Activated CD4-positive, alpha-beta T cell treated with anti-CD3 and anti-CD28 coated beads for 36 hours (primary cell): ENCODE results near the gene RFESD. TPM values are rescaled to one million over a fixed set of nuclear protein-coding genes. Genes with fewer than 3 reads are reported as not detected.
"Not testable (repeated sequence)": the region's sequence is repeated elsewhere in the genome, so short reads cannot be mapped to it uniquely, and the experiment has no call there.

ENCODE experiments used
- ATAC-seq: fragments of 200-7000 bp; cut with Tn5 transposase; one replicate; pipeline ENCODE4 v1.10.0; 2021; ENCODE audit warnings: mild to moderate bottlenecking, moderate library complexity
- CTCF ChIA-PET: fragments of 350-600 bp; sonication (Branson Sonifier 250); formaldehyde crosslinking; loops from one replicate; lab custom pipeline; 2021; ENCODE audit warnings: antibody characterized with exemption; lab: Charles Lee
- POLR2A ChIA-PET: fragments of 350-600 bp; sonication (Branson Sonifier 250); formaldehyde crosslinking; loops from one replicate; lab custom pipeline; 2021; ENCODE audit warnings: antibody characterized with exemption, inconsistent platforms; lab: Charles Lee
- DNase-seq: peaks from one replicate; pipeline ENCODE4 v3.0.0-alpha.2; 2020
- H3K27ac Mint-ChIP-seq: one replicate; pipeline ENCODE4 v1.8.0; 2021; ENCODE audit warnings: mixed read lengths
- H3K27me3 Mint-ChIP-seq: one replicate; pipeline ENCODE4 v1.8.0; 2021; ENCODE audit warnings: mixed read lengths
- H3K36me3 Mint-ChIP-seq: one replicate; pipeline ENCODE4 v1.8.0; 2021; ENCODE audit warnings: low read depth, mixed read lengths
- H3K4me1 Mint-ChIP-seq: one replicate; pipeline ENCODE4 v1.8.0; 2021; ENCODE audit warnings: mixed read lengths
- H3K4me3 Mint-ChIP-seq: one replicate; pipeline ENCODE4 v1.8.0; 2021; ENCODE audit warnings: mild to moderate bottlenecking, moderate library complexity, mixed read lengths
- H3K9me3 Mint-ChIP-seq: one replicate; pipeline ENCODE4 v1.8.0; 2021; ENCODE audit warnings: low read depth, mixed read lengths
- intact Hi-C, 2 experiments: fragments of 100-400 bp; cut with DNase I in 1 of 2; cut with micrococcal nuclease in 1 of 2; formaldehyde crosslinking; loops; one replicate each; pipeline versions ENCODE4 v1.14.2 to v1.15.1; 2022 to 2024; cut with DNase I, micrococcal nuclease
- total RNA-seq, 2 experiments: library from RNA; stranded (reverse); gene quantifications; one replicate each; pipeline ENCODE4 v1.2.3, GENCODE V29; 2021

Gene RFESD
- total RNA-seq, 2 experiments from 2014 or later: 4.1 to 9.2 TPM

GRCh38 chr5:95628933-95629332 lies 17.6 kb upstream of the RFESD start:
- H3K27ac Mint-ChIP-seq: no peak overlapping the region

DNA sequence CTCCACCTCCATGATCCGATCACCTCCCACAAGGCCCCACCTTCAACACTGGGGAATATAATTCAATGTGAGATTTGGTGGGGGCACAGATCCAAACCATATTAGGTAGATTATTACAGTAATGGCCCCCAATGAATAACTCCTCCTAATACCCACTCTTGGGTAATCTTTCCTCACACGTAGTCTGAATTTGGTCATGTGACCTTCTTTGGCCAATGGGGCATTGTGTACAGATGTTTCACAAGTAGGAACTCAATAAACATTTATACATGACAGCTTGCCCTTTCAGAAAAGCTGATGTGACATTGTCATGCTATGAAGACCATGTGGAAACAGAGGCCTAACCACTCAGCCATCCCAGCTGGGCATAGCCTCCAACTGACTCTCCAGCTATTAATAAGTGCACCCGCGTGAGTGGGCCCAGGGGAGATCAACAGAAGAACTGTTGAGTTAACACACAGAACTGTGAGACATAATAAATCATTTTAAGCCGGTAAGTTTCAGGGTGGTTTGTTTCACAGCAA lies 16.1 kb upstream of the RFESD start:
- Mint-ChIP-seq H3K4me3 (no peak overlapping the region), H3K27ac (peak overlapping the region; percentile 73), H3K36me3 (peaks cover 7% of the 10 kb centered on the region), H3K27me3 (peaks cover 1% of the 10 kb centered on the region), H3K4me1 (peaks cover 22% of the 10 kb centered on the region), H3K9me3 (peaks cover 4% of the 10 kb centered on the region)
- ATAC-seq (no peak), DNase-seq (no peak)
- POLR2A ChIA-PET: no interaction called here
- intact Hi-C loops: loop anchor here in 1 of 2 experiments (5.0 kb wide), 1 partner anchor 332 kb away; the partner anchor contains the start of gene ELL2
- CTCF ChIA-PET: interaction anchor here (0.8 to 2.6 kb wide), 5 partner anchors 8 to 202 kb away, joined by 3 to 39 read pairs (median 6); partner anchors contain the start of gene RFESD

More at GRCh38 chr5:95628933-95629332, 17.6 kb upstream of the RFESD start:
- CTCF ChIA-PET: interaction anchor here (0.6 kb wide), 1 partner anchor 8 kb away, joined by 3 read pairs; no protein-coding TSS in a partner anchor
- DNase-seq (no peak), ATAC-seq (no peak)
- Mint-ChIP-seq H3K4me1 (peaks cover 22% of the 10 kb centered on the region), H3K9me3 (peaks cover 4% of the 10 kb centered on the region), H3K4me3 (no peak overlapping the region), H3K27me3 (no peaks in the 10 kb centered on the region), H3K36me3 (peaks cover 7% of the 10 kb centered on the region)
- POLR2A ChIA-PET: no interaction called here
- intact Hi-C loops: loop anchor here in 1 of 2 experiments (10.0 kb wide), 1 partner anchor 1176 kb away; the partner anchor contains the start of gene ERAP1

- Mint-ChIP-seq H3K27me3 (peaks cover 1% of the 10 kb centered on the region), H3K9me3 (peaks cover 4% of the 10 kb centered on the region), H3K4me1 (peaks cover 22% of the 10 kb centered on the region), H3K27ac (peak overlapping the region; percentile 94), H3K4me3 (peak overlapping the region; percentile 14), H3K36me3 (peaks cover 7% of the 10 kb centered on the region)
- ChIA-PET POLR2A (interaction anchor here (0.8 to 1.6 kb wide), 4 partner anchors 9 to 483 kb away, joined by 3 to 13 read pairs (median 8); partner anchors contain the start of genes ARSK, RFESD and SKIC3), CTCF (interaction anchor here (0.7 to 2.6 kb wide), 8 partner anchors 8 to 201 kb away, joined by 3 to 39 read pairs (median 4); partner anchors contain the start of genes GLRX and RFESD)
- intact Hi-C loops: loop anchor here in 1 of 2 experiments (1.0 to 5.0 kb wide), 2 partner anchors 10 to 331 kb away; partner anchors contain the start of gene ELL2
- DNase-seq (no peak), ATAC-seq (peak; percentile 7)
Measured at GRCh38 chr5:95631255-95631958, 15.2 kb upstream of the RFESD start.

GRCh38 chr5:95631991-95632675 lies 14.4 kb upstream of the RFESD start:
- CTCF ChIA-PET: interaction anchor here (0.9 to 2.6 kb wide), 5 partner anchors 10 to 191 kb away, joined by 4 to 39 read pairs (median 6); partner anchors contain the start of genes GLRX and RFESD
- Mint-ChIP-seq H3K27me3 (peaks cover 1% of the 10 kb centered on the region), H3K27ac (peak overlapping the region; percentile 94), H3K9me3 (peaks cover 4% of the 10 kb centered on the region), H3K36me3 (peaks cover 7% of the 10 kb centered on the region), H3K4me3 (peak overlapping the region; percentile 22), H3K4me1 (peaks cover 22% of the 10 kb centered on the region)
- intact Hi-C loops: loop anchor here (1.0 to 5.0 kb wide), 8 partner anchors 10 to 330 kb away; partner anchors contain the start of genes ARSK (in 1 of the 2), ELL2 (in 1 of the 2), RFESD (in 1 of the 2) and SKIC3 (in 1 of the 2)
- POLR2A ChIA-PET: interaction anchor here (0.6 to 1.6 kb wide), 5 partner anchors 9 to 1134 kb away, joined by 3 to 13 read pairs (median 5); partner anchors contain the start of genes ARSK, RFESD and SKIC3
- ATAC-seq: peak; percentile 99
- peak; percentile 85 for DNase-seq

- not testable (repeated sequence) for DNase-seq, H3K27ac Mint-ChIP-seq, H3K36me3 Mint-ChIP-seq, H3K9me3 Mint-ChIP-seq, ATAC-seq, H3K27me3 Mint-ChIP-seq, H3K4me3 Mint-ChIP-seq
- peaks cover 22% of the 10 kb centered on the region for H3K4me1 Mint-ChIP-seq
- ChIA-PET POLR2A (interaction anchor here (1.4 to 1.6 kb wide), 3 partner anchors 10 to 78 kb away, joined by 5 to 13 read pairs (median 10); partner anchors contain the start of genes ARSK, RFESD and SKIC3), CTCF (interaction anchor here (2.4 to 2.6 kb wide), 2 partner anchors 11 kb away, joined by 26 to 39 read pairs; partner anchors contain the start of gene RFESD)
- intact Hi-C loops: loop anchor here (1.0 to 5.0 kb wide), 7 partner anchors 11 to 329 kb away; partner anchors contain the start of genes ARSK (in 1 of the 2), ELL2 (in 1 of the 2), RFESD (in 1 of the 2) and SKIC3 (in 1 of the 2)
Measured at GRCh38 chr5:95632942-95633341, 13.6 kb upstream of the RFESD start.

- intact Hi-C loops: loop anchor here in 1 of 2 experiments (5.0 kb wide), 1 partner anchor 329 kb away; the partner anchor contains the start of gene ELL2
- H3K36me3 Mint-ChIP-seq: peaks cover 7% of the 10 kb centered on the region
- peaks cover 4% of the 10 kb centered on the region for H3K9me3 Mint-ChIP-seq
- ChIA-PET POLR2A (no interaction called here), CTCF (interaction anchor here (3.5 kb wide), 1 partner anchor 11 kb away, joined by 17 read pairs; no protein-coding TSS in a partner anchor)
- no peak overlapping the region for H3K27ac Mint-ChIP-seq
- ATAC-seq (no peak), DNase-seq (no peak)
- peaks cover 26% of the 10 kb centered on the region for H3K4me1 Mint-ChIP-seq
- peaks cover 1% of the 10 kb centered on the region for H3K27me3 Mint-ChIP-seq
- H3K4me3 Mint-ChIP-seq: no peak overlapping the region
Measured at GRCh38 chr5:95633671-95634070, 12.9 kb upstream of the RFESD start.

DNA sequence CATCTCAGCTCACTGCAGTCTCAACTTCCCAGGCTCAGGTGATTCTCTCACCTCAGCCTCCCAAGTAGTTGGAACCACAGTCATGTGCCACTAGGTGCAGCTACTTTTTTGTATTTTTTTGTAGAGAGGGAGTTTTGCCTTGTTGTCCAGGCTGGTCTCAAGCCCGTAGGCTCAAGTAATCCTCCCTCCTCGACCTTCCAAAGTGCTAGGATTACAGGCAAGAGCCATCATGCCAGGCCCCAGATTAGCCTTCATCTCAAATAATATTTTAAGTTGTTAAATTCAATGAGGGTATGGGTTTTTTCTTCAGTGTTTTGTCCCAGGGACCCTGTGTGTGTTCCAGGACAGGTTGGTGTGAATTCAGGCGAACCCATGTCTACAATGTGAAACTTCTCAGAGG lies 12.5 kb upstream of the RFESD start:
- Mint-ChIP-seq H3K27ac (no peak overlapping the region), H3K4me1 (peaks cover 26% of the 10 kb centered on the region), H3K9me3 (peaks cover 4% of the 10 kb centered on the region), H3K27me3 (peaks cover 1% of the 10 kb centered on the region), H3K36me3 (peaks cover 7% of the 10 kb centered on the region), H3K4me3 (no peak overlapping the region)
- intact Hi-C loops: loop anchor here in 1 of 2 experiments (5.0 kb wide), 1 partner anchor 328 kb away; the partner anchor contains the start of gene ELL2
- ChIA-PET CTCF (interaction anchor here (3.5 kb wide), 1 partner anchor 11 kb away, joined by 17 read pairs; no protein-coding TSS in a partner anchor), POLR2A (no interaction called here)
- no peak for ATAC-seq
- DNase-seq: no peak

DNA sequence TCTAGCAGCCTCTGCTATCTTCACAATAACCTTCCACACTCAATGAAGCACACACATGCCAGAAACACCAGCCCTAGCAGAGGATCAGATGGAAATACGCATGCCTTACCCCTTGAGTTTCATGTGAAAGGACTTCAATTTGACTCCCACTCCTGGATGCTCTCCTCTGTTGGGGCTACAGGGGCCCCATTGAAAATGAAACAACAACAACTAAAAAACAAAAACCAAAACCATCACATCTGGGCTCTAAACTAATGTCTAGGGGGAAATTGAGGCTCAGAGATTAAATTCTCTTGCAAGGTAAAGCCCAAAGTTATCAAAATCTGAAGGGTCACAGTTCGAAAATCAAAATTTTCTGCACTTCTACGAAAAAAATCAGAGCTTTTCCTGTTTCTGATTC lies 7.9 kb upstream of the RFESD start:
- Mint-ChIP-seq H3K27me3 (peaks cover 1% of the 10 kb centered on the region), H3K4me1 (peaks cover 5% of the 10 kb centered on the region), H3K27ac (no peak overlapping the region), H3K36me3 (no peaks in the 10 kb centered on the region), H3K9me3 (no peaks in the 10 kb centered on the region), H3K4me3 (no peak overlapping the region)
- ATAC-seq (no peak), DNase-seq (no peak)
- intact Hi-C loops: no loop called here
- ChIA-PET POLR2A (no interaction called here), CTCF (interaction anchor here (0.7 kb wide), 1 partner anchor 16 kb away, joined by 3 read pairs; no protein-coding TSS in a partner anchor)

GRCh38 chr5:95641741-95642220 lies 4.8 kb upstream of the RFESD start:
- Mint-ChIP-seq H3K9me3 (no peaks in the 10 kb centered on the region), H3K27ac (no peak overlapping the region), H3K4me1 (peaks cover 26% of the 10 kb centered on the region), H3K4me3 (no peak overlapping the region), H3K36me3 (no peaks in the 10 kb centered on the region), H3K27me3 (no peaks in the 10 kb centered on the region)
- ChIA-PET CTCF (interaction anchor here (0.8 to 5.9 kb wide), 5 partner anchors 10 to 233 kb away, joined by 3 to 39 read pairs (median 4); no protein-coding TSS in a partner anchor), POLR2A (no interaction called here)
- ATAC-seq (no peak), DNase-seq (no peak)
- intact Hi-C loops: loop anchor here in 1 of 2 experiments (10.0 kb wide), 1 partner anchor 693 kb away; no protein-coding TSS in a partner anchor

GRCh38 chr5:95643152-95643551 lies 3.4 kb upstream of the RFESD start:
- ChIA-PET POLR2A (no interaction called here), CTCF (interaction anchor here (0.6 to 5.9 kb wide), 9 partner anchors 12 to 201 kb away, joined by 3 to 39 read pairs (median 4); no protein-coding TSS in a partner anchor)
- Mint-ChIP-seq H3K4me3 (no peak overlapping the region), H3K36me3 (no peaks in the 10 kb centered on the region), H3K27ac (peak overlapping the region; percentile 26), H3K9me3 (no peaks in the 10 kb centered on the region), H3K4me1 (peaks cover 33% of the 10 kb centered on the region), H3K27me3 (no peaks in the 10 kb centered on the region)
- intact Hi-C loops: loop anchor here in 1 of 2 experiments (10.0 kb wide), 1 partner anchor 692 kb away; no protein-coding TSS in a partner anchor
- DNase-seq: no peak
- ATAC-seq: no peak
